ENCODE results near the gene HOMEZ.
"Not testable (repeated sequence)": the region's sequence is repeated elsewhere in the genome, so short reads cannot be mapped to it uniquely, and the experiment has no call there.

GRCh38 chr14:23277928-23278327, 8.0 kb downstream of the HOMEZ start:
- not testable (repeated sequence) for TF ChIP-seq EP300, CTCF, POLR2A (IDR thresholded peaks at IDR 0.05)
